Effector memory CD8-positive, alpha-beta T cell (primary cell): ENCODE measurements around the gene ABHD2.
"Not testable (repeated sequence)": the region's sequence is repeated elsewhere in the genome, so short reads cannot be mapped to it uniquely, and the experiment has no call there.

ENCODE experiments used
- ATAC-seq: fragments of 150-1000 bp; cut with Tn5 transposase; replicated peaks from 2 replicates; pipeline ENCODE4 v1.10.0; 2021; ENCODE audit warnings: mild to moderate bottlenecking, moderate library complexity
- DNase-seq, 3 experiments: peaks; one replicate each; pipeline ENCODE4 v3.0.0; 2021
- H3K27ac Mint-ChIP-seq, 2 donors: one replicate each; pipeline ENCODE4 v1.8.0; 2022; ENCODE audit warnings: mild to moderate bottlenecking in 2 of 2, mixed read lengths in 2 of 2, moderate library complexity in 2 of 2
- H3K27me3 Mint-ChIP-seq, 2 donors: one replicate each; pipeline ENCODE4 v1.8.0; 2022; ENCODE audit warnings: mixed read lengths in 2 of 2
- H3K36me3 Mint-ChIP-seq: one replicate; pipeline ENCODE4 v1.8.0; 2022; ENCODE audit warnings: mild to moderate bottlenecking, moderate library complexity, mixed read lengths; ENCODE audit not compliant: insufficient read depth
- H3K4me1 Mint-ChIP-seq, 2 donors: one replicate each; pipeline ENCODE4 v1.8.0; 2022; ENCODE audit warnings: low read depth in 2 of 2, mixed read lengths in 2 of 2
- H3K4me3 Mint-ChIP-seq, 2 donors: one replicate each; pipeline ENCODE4 v1.8.0; 2022; ENCODE audit warnings: mild to moderate bottlenecking in 2 of 2, mixed read lengths in 2 of 2, moderate library complexity in 2 of 2
- H3K9me3 Mint-ChIP-seq, 2 donors: one replicate each; pipeline ENCODE4 v1.8.0; 2022; ENCODE audit warnings: mixed read lengths in 2 of 2

Gene ABHD2

DNA sequence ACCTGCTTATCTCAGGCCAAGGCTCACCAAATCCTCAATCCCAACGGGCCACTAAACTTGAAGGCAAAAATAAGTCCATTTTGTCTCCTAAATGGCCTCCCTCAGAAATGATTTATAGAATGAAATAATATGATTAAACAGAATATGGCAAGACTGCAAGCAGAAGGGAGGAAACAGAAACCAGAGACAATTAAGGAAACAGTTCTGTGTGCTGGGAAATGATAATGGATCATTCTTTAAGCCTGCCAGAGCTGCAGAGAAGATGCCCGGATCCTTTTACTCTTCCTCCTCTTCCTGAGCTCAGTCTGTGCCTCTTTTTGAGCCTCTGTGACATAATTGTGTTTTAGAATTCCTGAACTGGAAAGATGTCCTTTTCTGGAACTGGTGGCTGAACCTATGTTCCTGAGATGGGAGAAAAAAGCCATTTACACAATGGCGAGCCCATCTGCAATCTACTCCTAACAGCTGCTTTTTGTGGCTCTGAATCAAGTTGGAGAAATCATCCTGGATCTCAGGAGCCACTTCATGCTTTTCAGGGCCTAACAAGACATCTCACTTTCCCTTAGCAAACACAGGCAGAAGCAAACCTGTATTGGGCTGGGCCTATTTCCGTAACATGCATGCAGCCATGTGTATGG lies 2.8 kb upstream of the ABHD2 start:
- peaks cover 10 to 14% of the 10 kb centered on the region in 2 donors for H3K4me1 Mint-ChIP-seq

GRCh38 chr15:89085933-89086332 lies 2.3 kb upstream of the ABHD2 start:
- peaks cover 14 to 18% of the 10 kb centered on the region in 2 donors for H3K4me1 Mint-ChIP-seq
- ATAC-seq, H3K27ac Mint-ChIP-seq, DNase-seq, H3K27me3 Mint-ChIP-seq, H3K9me3 Mint-ChIP-seq, H3K36me3 Mint-ChIP-seq, H3K4me3 Mint-ChIP-seq: not testable (repeated sequence)

More for the DNA sequence above, 2.8 kb upstream of the ABHD2 start:
- no peak for ATAC-seq
- H3K9me3 Mint-ChIP-seq, result no peaks in the 10 kb centered on the region
- H3K36me3 Mint-ChIP-seq, result peaks cover 2% of the 10 kb centered on the region
- H3K27ac Mint-ChIP-seq, result no peak overlapping the region
- H3K27me3 Mint-ChIP-seq, result peaks cover 0 to 13% of the 10 kb centered on the region in 2 donors
- DNase-seq, result no peak
- no peak overlapping the region for H3K4me3 Mint-ChIP-seq

- not testable (repeated sequence) for H3K4me3 Mint-ChIP-seq, H3K36me3 Mint-ChIP-seq, ATAC-seq, H3K27me3 Mint-ChIP-seq, H3K9me3 Mint-ChIP-seq, H3K27ac Mint-ChIP-seq, DNase-seq
- H3K4me1 Mint-ChIP-seq, result peaks cover 18 to 22% of the 10 kb centered on the region in 2 donors
Measured at GRCh38 chr15:89086390-89086789, 1.9 kb upstream of the ABHD2 start.

- Mint-ChIP-seq H3K4me1 (peaks cover 25 to 30% of the 10 kb centered on the region in 2 donors), H3K4me3 (no peak overlapping the region), H3K27ac (no peak overlapping the region), H3K36me3 (peaks cover 2% of the 10 kb centered on the region), H3K27me3 (peaks cover 0 to 5% of the 10 kb centered on the region in 2 donors), H3K9me3 (no peaks in the 10 kb centered on the region)
- ATAC-seq (no peak), DNase-seq (no peak)
Measured at GRCh38 chr15:89087161-89087829, 961 bp upstream of the ABHD2 start.

DNA sequence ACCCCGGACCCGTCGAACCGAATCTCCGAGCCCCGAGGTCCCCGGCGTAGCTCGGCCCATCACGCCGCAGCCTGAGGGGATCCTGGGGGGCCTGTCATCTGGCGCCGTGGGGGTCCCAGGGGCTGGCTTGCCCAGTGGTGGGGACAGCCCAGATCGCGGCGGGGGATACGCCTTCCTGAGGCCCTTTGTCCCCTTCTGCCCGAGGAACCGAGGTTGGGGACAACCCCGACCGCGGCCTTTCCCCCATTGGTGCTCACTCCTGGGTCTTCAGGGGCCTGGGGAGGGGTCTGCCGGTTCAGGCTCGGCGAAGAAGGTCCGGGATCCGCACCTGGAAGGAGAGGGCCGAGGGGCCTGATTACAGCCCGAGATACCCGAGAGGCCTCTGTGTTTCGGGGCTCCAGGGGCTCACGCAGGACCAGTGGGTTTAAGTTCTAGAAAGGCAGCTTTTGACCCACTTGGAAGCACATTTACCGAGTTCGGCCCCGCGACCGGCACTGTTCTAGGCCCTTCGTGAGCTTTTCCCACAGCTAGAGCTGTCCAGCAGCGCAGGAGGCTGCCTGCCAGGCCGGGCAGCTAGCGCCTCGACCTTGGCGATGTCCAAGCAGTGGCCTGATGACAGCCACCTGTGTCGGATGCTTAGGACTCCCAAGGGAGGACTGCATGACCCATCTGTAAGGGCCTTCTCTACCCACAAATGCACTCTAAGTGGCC lies 504 bp downstream of the ABHD2 start:
- H3K9me3 Mint-ChIP-seq, result no peaks in the 10 kb centered on the region
- H3K27ac Mint-ChIP-seq, result no peak overlapping the region
- H3K4me3 Mint-ChIP-seq, result no peak overlapping the region
- ATAC-seq (no peak), DNase-seq (no peak)
- H3K4me1 Mint-ChIP-seq, result peaks cover 30 to 36% of the 10 kb centered on the region in 2 donors
- peaks cover 2% of the 10 kb centered on the region for H3K36me3 Mint-ChIP-seq
- no peaks in the 10 kb centered on the region for H3K27me3 Mint-ChIP-seq

DNA sequence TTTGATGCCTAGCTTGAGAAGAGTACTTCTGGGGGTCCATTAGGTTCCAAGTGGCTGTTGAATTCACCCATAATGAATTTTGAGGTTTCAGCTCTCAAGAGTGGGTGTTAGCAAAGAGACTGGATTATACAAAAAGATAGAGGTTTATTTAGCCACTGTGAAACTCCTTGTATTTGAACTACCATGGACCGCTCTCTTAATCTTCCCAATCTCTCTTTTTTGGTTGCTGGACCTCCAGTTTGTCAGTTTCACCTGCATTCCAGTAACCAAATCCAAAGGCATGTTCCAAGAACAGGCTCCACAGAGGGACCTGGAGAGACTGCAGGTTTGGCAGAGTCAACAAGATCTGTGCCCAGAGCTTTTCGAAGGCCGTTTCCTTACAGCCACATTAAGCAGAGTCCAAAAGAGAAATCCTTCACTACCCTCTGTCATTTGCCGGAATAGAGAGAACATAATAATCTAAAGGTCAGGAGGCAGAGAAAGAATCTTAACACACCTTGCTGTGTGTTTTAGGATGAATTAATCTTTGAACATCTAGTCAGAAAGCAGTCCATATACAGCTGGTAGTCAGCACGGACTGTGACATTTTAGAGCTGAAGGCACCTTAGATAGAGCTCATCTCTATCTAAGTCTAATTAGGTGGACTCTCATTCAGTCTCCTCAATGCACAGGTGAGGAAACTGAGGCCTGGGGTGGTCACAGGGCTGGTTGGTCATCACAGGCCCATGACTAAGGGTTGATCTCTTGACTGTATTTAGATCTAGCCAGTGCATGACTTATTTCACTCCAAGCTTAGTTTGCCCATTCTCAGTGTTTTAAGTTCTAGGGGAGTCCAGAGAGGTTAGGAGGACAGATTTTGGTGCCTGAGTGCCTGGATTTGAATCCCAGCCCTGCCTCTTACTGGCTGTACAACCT lies 1.3 kb downstream of the ABHD2 start:
- Mint-ChIP-seq H3K27ac (peak overlapping the region in 1 of 2 donors; percentile 83), H3K27me3 (no peaks in the 10 kb centered on the region), H3K4me3 (no peak overlapping the region), H3K4me1 (peaks cover 30 to 36% of the 10 kb centered on the region in 2 donors), H3K36me3 (peaks cover 3% of the 10 kb centered on the region), H3K9me3 (no peaks in the 10 kb centered on the region)
- no peak for DNase-seq
- ATAC-seq, result no peak

DNA sequence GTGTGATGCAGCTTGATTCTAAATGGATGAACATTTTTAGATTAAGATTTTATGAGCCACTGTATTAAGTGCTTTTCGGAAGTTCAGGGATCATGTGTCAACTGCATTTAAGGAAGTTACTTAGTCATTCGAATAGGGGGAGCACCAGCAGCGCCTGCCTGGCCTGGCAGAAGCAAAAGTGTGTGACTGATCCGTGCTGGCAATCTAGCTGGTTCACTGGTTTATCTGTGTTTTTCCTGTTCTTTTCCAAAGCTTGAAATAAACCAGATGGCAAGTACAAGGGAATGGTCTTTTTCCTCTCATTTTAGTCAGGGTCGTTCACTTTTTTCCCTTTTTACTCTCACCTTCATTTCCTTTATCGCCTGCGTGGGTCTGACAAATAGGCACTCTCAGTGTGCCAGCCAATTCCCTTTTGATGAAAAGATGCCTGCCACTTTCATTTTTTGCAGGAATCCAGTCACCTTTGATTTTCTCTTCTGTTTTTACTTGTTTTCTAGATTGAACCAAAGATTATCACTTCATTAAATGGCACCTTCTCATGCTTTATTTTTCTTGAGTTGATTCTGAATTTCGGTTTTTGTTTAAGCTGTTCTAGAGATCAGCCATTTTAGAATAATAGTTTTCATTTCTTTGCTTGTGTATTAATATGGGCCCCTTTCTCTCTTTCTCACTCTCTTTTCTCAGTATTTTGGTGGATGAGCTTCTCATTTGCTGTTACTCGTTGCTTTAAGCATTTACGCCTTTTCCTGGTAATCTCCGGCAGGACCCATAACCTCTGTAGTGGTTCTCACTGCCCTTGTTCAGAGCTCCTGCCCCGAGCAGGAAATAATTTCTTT lies 2.8 kb downstream of the ABHD2 start:
- Mint-ChIP-seq H3K36me3 (peaks cover 5% of the 10 kb centered on the region), H3K27ac (peak overlapping the region in 1 of 2 donors; percentile 83), H3K9me3 (no peaks in the 10 kb centered on the region), H3K4me1 (peaks cover 33 to 40% of the 10 kb centered on the region in 2 donors), H3K4me3 (no peak overlapping the region), H3K27me3 (no peaks in the 10 kb centered on the region)
- ATAC-seq (no peak), DNase-seq (peak in 2 of 3 experiments; percentile 9 to 27)

- no peak for DNase-seq
- ATAC-seq, result no peak
- Mint-ChIP-seq H3K36me3 (peaks cover 5% of the 10 kb centered on the region), H3K27ac (peak overlapping the region in 1 of 2 donors; percentile 83), H3K4me3 (no peak overlapping the region), H3K9me3 (no peaks in the 10 kb centered on the region), H3K27me3 (no peaks in the 10 kb centered on the region), H3K4me1 (peaks cover 33 to 42% of the 10 kb centered on the region in 2 donors)
Measured at GRCh38 chr15:89091627-89092220, 3.5 kb downstream of the ABHD2 start.

DNA sequence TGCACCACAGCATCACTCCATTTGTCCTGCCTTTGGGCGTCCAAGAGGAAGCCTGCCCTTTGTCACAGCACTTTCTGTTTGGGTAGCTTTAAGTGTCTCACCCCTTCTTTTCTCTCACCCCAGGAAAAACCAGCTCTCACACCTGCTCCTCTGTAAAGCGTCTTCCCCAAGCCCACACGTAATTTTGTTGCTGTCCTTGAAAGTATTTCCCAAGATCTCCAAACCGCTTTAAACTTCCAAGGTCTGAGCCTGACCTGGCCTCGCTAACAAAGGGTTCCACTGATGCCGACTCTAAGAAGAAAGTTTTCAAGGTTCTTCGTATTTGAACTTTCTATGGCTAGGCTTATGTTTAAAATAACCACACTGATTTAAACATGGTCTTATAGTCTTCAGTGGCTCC lies 5.3 kb downstream of the ABHD2 start:
- DNase-seq, result no peak
- peaks cover 5% of the 10 kb centered on the region for H3K36me3 Mint-ChIP-seq
- H3K4me3 Mint-ChIP-seq, result no peak overlapping the region
- no peak for ATAC-seq
- H3K27ac Mint-ChIP-seq, result peak overlapping the region in 1 of 2 donors; percentile 80
- peaks cover 33 to 54% of the 10 kb centered on the region in 2 donors for H3K4me1 Mint-ChIP-seq
- no peaks in the 10 kb centered on the region for H3K9me3 Mint-ChIP-seq
- H3K27me3 Mint-ChIP-seq, result no peaks in the 10 kb centered on the region

DNA sequence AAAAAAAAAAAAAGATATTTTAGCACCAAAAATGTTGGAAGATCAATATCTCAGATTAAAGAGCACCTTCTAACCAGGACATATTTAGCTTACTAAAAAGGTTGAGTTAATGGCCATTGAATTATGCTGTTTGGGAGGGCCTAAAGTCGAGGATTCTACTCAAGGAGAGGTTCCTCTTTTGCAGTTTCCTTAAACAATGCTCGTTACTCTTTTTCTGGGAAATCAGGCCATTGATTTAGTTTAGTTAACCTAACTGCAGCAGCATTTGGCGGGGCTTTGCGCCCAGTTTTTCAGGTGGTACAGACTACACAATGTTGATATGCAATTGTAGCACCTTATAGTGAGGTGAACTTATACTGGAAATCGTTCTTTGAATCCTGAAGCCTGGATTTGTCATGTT lies 6.8 kb downstream of the ABHD2 start:
- Mint-ChIP-seq H3K36me3 (peaks cover 5% of the 10 kb centered on the region), H3K4me3 (no peak overlapping the region), H3K4me1 (peaks cover 26 to 43% of the 10 kb centered on the region in 2 donors), H3K27ac (no peak overlapping the region), H3K27me3 (no peaks in the 10 kb centered on the region), H3K9me3 (no peaks in the 10 kb centered on the region)
- DNase-seq (no peak), ATAC-seq (no peak)

DNA sequence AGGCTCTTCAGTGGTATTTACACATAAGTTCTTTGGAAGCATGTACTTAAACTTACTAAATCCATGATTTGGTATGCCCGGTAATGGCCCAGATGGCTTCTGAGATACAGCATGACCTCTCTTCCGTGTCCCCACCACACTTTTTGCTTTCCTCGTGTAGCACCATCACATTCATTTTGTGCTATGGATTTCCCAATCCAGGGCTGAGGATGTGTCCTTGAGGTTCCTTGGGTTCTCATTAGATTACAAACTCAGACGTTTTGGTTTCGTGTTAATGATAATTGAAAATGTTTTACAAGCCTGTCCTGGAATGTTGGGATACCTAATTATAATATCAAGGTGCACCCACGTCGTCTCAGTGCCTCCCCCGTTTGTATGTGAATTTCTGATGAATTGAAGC lies 7.3 kb downstream of the ABHD2 start:
- DNase-seq, result no peak
- Mint-ChIP-seq H3K9me3 (no peaks in the 10 kb centered on the region), H3K4me3 (no peak overlapping the region), H3K27ac (no peak overlapping the region), H3K27me3 (no peaks in the 10 kb centered on the region), H3K4me1 (peaks cover 22 to 38% of the 10 kb centered on the region in 2 donors), H3K36me3 (peaks cover 5% of the 10 kb centered on the region)
- ATAC-seq, result no peak

DNA sequence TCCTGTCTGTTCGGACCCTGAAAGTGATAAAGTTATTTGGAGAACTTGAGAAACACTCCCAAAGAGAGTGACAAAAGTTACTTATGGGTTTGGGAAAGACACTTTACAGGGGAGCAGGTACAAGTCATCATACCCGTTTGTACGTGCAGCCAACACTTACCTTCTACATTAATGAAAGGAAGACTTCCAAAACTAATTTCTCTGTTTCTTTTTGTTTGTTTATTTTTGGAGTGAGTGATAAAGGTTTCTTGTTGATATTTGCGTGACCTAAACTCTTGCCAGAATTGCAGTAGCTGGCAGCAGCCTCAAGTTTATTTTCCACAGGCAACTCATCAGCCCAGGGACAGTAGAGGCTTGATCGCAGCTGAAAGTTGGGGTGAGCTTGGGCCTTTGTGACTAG lies 8.4 kb downstream of the ABHD2 start:
- H3K27me3 Mint-ChIP-seq, result no peaks in the 10 kb centered on the region
- no peak overlapping the region for H3K27ac Mint-ChIP-seq
- no peaks in the 10 kb centered on the region for H3K9me3 Mint-ChIP-seq
- DNase-seq, result no peak
- no peak overlapping the region for H3K4me3 Mint-ChIP-seq
- ATAC-seq, result no peak
- peaks cover 13 to 35% of the 10 kb centered on the region in 2 donors for H3K4me1 Mint-ChIP-seq
- H3K36me3 Mint-ChIP-seq, result peaks cover 5% of the 10 kb centered on the region
